ENCODE data around the gene ELF1. TPM values are rescaled to one million over a fixed set of nuclear protein-coding genes. Genes with fewer than 3 reads are reported as not detected.
"Not testable (repeated sequence)": the region's sequence is repeated elsewhere in the genome, so short reads cannot be mapped to it uniquely, and the experiment has no call there.

Gene ELF1
- polyA plus RNA-seq, 2 of the 4 experiments (the other 2 are of a cell fraction) = 24.9 to 45.0 TPM

DNA sequence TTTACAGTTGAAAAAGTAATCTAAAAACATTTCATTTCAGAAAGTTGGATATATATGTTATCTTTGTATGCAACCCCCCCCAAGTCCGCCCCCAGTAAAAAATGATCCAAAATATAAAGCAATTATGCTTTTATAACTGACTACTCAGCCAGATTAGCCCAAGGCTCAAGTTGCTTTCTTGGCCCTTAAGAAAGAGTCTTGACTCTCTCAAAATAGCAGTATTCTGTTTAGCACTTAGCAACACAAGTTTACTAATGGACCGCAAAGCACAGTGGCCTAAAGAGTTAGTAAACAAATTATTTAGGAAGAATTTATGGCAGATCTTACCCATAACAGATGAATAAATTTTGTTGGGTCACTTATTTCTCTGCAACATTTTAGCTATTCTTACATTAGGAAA is 86.9 kb downstream of the ELF1 start:
- DNase-seq (ENCODE audit: low read depth in 1 of 2, low spot score in 1 of 2) (no peak), ATAC-seq (no peak), FAIRE-seq (no peak)
- 97% methylated on average over 2 of the region's 2 CpGs for WGBS (ENCODE audit: missing lambda C conversion rate)
- no peak overlapping the region for H3K27ac ChIP-seq
- H3K4me3 ChIP-seq = no peak overlapping the region
- ChIA-PET CTCF (no interaction called here), POLR2A (interaction anchor here (1.0 kb wide), 1 partner anchor 11 kb away, joined by 4 read pairs; no protein-coding TSS in a partner anchor)
- H3K4me2 ChIP-seq = no peak overlapping the region
- TF ChIP-seq RNF2 (IDR thresholded peaks at IDR 0.05; ENCODE audit: borderline replicate concordance, low read depth) (no peak), TFCP2L1 (CRISPR knock-in tag; IDR thresholded peaks at IDR 0.05) (no peak), FOSL2 (IDR thresholded peaks at IDR 0.05) (no peak), FOSL2 (CRISPR knock-in tag; IDR thresholded peaks at IDR 0.05) (no peak), NPAS2 (CRISPR knock-in tag; IDR thresholded peaks at IDR 0.05; ENCODE audit: borderline replicate concordance) (no peak), SREBF2 (IDR thresholded peaks at IDR 0.05) (no peak)
- TF ChIP-seq, protein P1, sequence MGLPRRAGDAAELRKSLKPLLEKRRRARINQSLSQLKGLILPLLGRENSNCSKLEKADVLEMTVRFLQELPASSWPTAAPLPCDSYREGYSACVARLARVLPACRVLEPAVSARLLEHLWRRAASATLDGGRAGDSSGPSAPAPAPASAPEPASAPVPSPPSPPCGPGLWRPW (IDR thresholded peaks at IDR 0.05) = no peak
- H3K4me1 ChIP-seq = peaks cover 7% of the 10 kb centered on the region; the same call in 2 of the 3 replicates
- H3K9me3 ChIP-seq = no peaks in the 10 kb centered on the region

- DNase-seq (ENCODE audit: low read depth in 1 of 2, low spot score in 1 of 2) (no peak), FAIRE-seq (no peak)
- 0% methylated on average over 1 of the region's 1 CpG for WGBS (ENCODE audit: missing lambda C conversion rate)
Observed at GRCh38 chr13:40931719-40932118, 87.4 kb downstream of the ELF1 start.

DNA sequence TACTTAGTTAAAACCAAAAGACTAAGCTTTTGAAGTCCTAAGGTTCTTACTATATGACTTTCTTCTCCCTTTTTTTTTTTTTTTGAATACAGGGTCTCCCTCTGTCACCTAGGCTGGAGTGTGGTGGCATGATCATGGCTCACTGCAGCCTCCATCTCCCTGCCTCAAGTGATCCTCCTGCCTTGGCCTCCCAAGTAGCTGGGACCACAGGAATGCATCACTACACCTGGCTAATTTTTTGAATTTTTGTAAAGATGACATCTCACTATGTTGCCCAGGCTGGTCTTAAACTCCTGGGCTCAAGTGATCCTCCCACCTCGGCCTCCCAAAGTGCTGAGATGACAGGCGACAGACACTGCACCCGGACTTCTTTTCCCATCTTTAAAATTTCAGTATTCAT is 89.2 kb downstream of the ELF1 start:
- FAIRE-seq; DNase-seq (ENCODE audit: low read depth in 1 of 2, low spot score in 1 of 2); CTCF ChIA-PET; H3K4me2 ChIP-seq; H3K27ac ChIP-seq; ATAC-seq; H3K4me3 ChIP-seq; H3K4me1 ChIP-seq; H3K9me3 ChIP-seq; POLR2A ChIA-PET: not testable (repeated sequence)
- 100% methylated on average over 3 of the region's 3 CpGs for WGBS (ENCODE audit: missing lambda C conversion rate)

More at GRCh38 chr13:40931719-40932118, 87.4 kb downstream of the ELF1 start:
- peaks cover 1% of the 10 kb centered on the region; the same call in 2 of the 3 replicates for H3K4me1 ChIP-seq
- H3K9me3 ChIP-seq = no peaks in the 10 kb centered on the region
- no peak for ATAC-seq
- POLR2A ChIA-PET = no interaction called here
- no peak overlapping the region for H3K4me2 ChIP-seq
- CTCF ChIA-PET = no interaction called here
- H3K4me3 ChIP-seq = no peak overlapping the region
- TF ChIP-seq PHF8 (IDR thresholded peaks at IDR 0.05; ENCODE audit: borderline replicate concordance, low read depth) = no peak
- TF ChIP-seq, protein P2, sequence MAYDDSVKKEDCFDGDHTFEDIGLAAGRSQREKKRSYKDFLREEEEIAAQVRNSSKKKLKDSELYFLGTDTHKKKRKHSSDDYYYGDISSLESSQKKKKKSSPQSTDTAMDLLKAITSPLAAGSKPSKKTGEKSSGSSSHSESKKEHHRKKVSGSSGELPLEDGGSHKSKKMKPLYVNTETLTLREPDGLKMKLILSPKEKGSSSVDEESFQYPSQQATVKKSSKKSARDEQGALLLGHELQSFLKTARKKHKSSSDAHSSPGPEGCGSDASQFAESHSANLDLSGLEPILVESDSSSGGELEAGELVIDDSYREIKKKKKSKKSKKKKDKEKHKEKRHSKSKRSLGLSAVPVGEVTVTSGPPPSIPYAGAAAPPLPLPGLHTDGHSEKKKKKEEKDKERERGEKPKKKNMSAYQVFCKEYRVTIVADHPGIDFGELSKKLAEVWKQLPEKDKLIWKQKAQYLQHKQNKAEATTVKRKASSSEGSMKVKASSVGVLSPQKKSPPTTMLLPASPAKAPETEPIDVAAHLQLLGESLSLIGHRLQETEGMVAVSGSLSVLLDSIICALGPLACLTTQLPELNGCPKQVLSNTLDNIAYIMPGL (CRISPR knock-in tag; IDR thresholded peaks at IDR 0.05; ENCODE audit: borderline replicate concordance) = no peak
- TF ChIP-seq JUNB (IDR thresholded peaks at IDR 0.05) = no peak
- TF ChIP-seq, protein P3, sequence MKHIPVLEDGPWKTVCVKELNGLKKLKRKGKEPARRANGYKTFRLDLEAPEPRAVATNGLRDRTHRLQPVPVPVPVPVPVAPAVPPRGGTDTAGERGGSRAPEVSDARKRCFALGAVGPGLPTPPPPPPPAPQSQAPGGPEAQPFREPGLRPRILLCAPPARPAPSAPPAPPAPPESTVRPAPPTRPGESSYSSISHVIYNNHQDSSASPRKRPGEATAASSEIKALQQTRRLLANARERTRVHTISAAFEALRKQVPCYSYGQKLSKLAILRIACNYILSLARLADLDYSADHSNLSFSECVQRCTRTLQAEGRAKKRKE (CRISPR knock-in tag; IDR thresholded peaks at IDR 0.05; ENCODE audit: low read depth) = no peak
- no peak for TF ChIP-seq KDM1A (IDR thresholded peaks at IDR 0.05; ENCODE audit: low read depth)
- no peak for TF ChIP-seq REST (IDR thresholded peaks at IDR 0.05)
- H3K27ac ChIP-seq = no peak overlapping the region
